Fibroblast of the aortic adventitia (primary cell): ENCODE measurements around the gene UBE2U. TPM values are rescaled to one million over a fixed set of nuclear protein-coding genes. Genes with fewer than 3 reads are reported as not detected.

Source experiments
- DNase-seq: peaks from one replicate; pipeline ENCODE4 v3.0.0-alpha.2; 2010; ENCODE audit warnings: low read depth
- H3K4me3 ChIP-seq: 2 replicates; pipeline ENCODE4 v1.5.1; 2011; ENCODE audit warnings: low read depth, mild to moderate bottlenecking, control low read depth, low read length, moderate library complexity
- CTCF ChIP-seq: IDR thresholded peaks from 2 replicates; pipeline ENCODE4 v1.5.1; 2011; ENCODE audit warnings: mild to moderate bottlenecking, low read length, control low read depth, inconsistent platforms; ENCODE audit not compliant: insufficient read depth
- total RNA-seq: library from RNA; depleted of rRNA; stranded (reverse); fragments of >200 nt; gene quantifications from 2 replicates; pipeline ENCODE4 v1.2.3, GENCODE V29; 2012; ENCODE audit warnings: low replicate concordance

The UBE2U gene
- total RNA-seq, 1 donor: not detected

- H3K4me3 ChIP-seq: no peak overlapping the region
- DNase-seq: no peak
- no peak for TF ChIP-seq CTCF
Observed at GRCh38 chr1:64197076-64197475, 6.3 kb upstream of the UBE2U start.

- no peak for TF ChIP-seq CTCF
- DNase-seq: no peak
- H3K4me3 ChIP-seq: no peak overlapping the region
Observed at GRCh38 chr1:64199154-64199553, 4.3 kb upstream of the UBE2U start.

GRCh38 chr1:64200064-64200463 lies 3.4 kb upstream of the UBE2U start:
- no peak overlapping the region for H3K4me3 ChIP-seq
- TF ChIP-seq CTCF: no peak
- DNase-seq: no peak

- H3K4me3 ChIP-seq: no peak overlapping the region
- DNase-seq: peak; percentile 24
- peak; percentile 17 for TF ChIP-seq CTCF
Observed at GRCh38 chr1:64209221-64209620, 5.8 kb downstream of the UBE2U start.

GRCh38 chr1:64212031-64212430 lies 8.6 kb downstream of the UBE2U start:
- H3K4me3 ChIP-seq: no peak overlapping the region
- no peak for TF ChIP-seq CTCF
- peak; percentile 71 for DNase-seq

- no peak for TF ChIP-seq CTCF
- no peak for DNase-seq
- no peak overlapping the region for H3K4me3 ChIP-seq
Observed at GRCh38 chr1:64215576-64215975, 12.2 kb downstream of the UBE2U start.

- TF ChIP-seq CTCF: no peak
- no peak for DNase-seq
- no peak overlapping the region for H3K4me3 ChIP-seq
Observed at GRCh38 chr1:64220241-64220640, 16.8 kb downstream of the UBE2U start.
